Measurements from ENCODE around the gene TEX52. TPM values are rescaled to one million over a fixed set of nuclear protein-coding genes. Genes with fewer than 3 reads are reported as not detected.
A peak's percentile ranks its signal among the peaks of the same experiment; 100 is the strongest.

The TEX52 gene
- total and polyA plus RNA-seq, 2 of the 13 experiments (the other 11 are each of a cell fraction or from before 2014, with no cell fraction given) = 0.05 TPM; not detected in 1

GRCh38 chr12:2877047-2877952, 20.5 kb upstream of the TEX52 start, which contains the start of the genes FOXM1 and RHNO1 (continued):
- TF ChIP-seq ZNF362 (CRISPR knock-in tag; IDR thresholded peaks at IDR 0.05; ENCODE audit: borderline replicate concordance) (peak; percentile 16; the same call in 1 of the 2 replicates), GMEB2 (CRISPR knock-in tag; IDR thresholded peaks at IDR 0.05; ENCODE audit: low read depth) (peak; percentile 46; the same call in 1 of the 2 replicates), ZNF598 (CRISPR knock-in tag; IDR thresholded peaks at IDR 0.05; ENCODE audit: borderline replicate concordance) (no peak; the same call in 1 of the 2 replicates), USF2 (IDR thresholded peaks at IDR 0.05; ENCODE audit: low read depth, low read length) (peak; percentile 95), USF2 (CRISPR knock-in tag; IDR thresholded peaks at IDR 0.05; ENCODE audit: borderline replicate concordance) (peak; percentile 82; the same call in 1 of the 2 replicates), SMARCE1 (IDR thresholded peaks at IDR 0.05; ENCODE audit: borderline replicate concordance) (no peak)
- TF ChIP-seq, protein P1, sequence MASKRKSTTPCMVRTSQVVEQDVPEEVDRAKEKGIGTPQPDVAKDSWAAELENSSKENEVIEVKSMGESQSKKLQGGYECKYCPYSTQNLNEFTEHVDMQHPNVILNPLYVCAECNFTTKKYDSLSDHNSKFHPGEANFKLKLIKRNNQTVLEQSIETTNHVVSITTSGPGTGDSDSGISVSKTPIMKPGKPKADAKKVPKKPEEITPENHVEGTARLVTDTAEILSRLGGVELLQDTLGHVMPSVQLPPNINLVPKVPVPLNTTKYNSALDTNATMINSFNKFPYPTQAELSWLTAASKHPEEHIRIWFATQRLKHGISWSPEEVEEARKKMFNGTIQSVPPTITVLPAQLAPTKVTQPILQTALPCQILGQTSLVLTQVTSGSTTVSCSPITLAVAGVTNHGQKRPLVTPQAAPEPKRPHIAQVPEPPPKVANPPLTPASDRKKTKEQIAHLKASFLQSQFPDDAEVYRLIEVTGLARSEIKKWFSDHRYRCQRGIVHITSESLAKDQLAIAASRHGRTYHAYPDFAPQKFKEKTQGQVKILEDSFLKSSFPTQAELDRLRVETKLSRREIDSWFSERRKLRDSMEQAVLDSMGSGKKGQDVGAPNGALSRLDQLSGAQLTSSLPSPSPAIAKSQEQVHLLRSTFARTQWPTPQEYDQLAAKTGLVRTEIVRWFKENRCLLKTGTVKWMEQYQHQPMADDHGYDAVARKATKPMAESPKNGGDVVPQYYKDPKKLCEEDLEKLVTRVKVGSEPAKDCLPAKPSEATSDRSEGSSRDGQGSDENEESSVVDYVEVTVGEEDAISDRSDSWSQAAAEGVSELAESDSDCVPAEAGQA (IDR thresholded peaks at IDR 0.05; ENCODE audit: low read depth) = peak; percentile 64; the same call in 1 of the 2 replicates
- TF ChIP-seq, protein P1 (CRISPR knock-in tag; IDR thresholded peaks at IDR 0.05; ENCODE audit: borderline replicate concordance) = no peak
- TF ChIP-seq, protein P2, sequence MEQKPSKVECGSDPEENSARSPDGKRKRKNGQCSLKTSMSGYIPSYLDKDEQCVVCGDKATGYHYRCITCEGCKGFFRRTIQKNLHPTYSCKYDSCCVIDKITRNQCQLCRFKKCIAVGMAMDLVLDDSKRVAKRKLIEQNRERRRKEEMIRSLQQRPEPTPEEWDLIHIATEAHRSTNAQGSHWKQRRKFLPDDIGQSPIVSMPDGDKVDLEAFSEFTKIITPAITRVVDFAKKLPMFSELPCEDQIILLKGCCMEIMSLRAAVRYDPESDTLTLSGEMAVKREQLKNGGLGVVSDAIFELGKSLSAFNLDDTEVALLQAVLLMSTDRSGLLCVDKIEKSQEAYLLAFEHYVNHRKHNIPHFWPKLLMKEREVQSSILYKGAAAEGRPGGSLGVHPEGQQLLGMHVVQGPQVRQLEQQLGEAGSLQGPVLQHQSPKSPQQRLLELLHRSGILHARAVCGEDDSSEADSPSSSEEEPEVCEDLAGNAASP (CRISPR knock-in tag; IDR thresholded peaks at IDR 0.05; ENCODE audit: borderline replicate concordance) = 0 out of 2 replicates have a peak, but pooled peaks have one; percentile 6
- TF ChIP-seq, protein P3, sequence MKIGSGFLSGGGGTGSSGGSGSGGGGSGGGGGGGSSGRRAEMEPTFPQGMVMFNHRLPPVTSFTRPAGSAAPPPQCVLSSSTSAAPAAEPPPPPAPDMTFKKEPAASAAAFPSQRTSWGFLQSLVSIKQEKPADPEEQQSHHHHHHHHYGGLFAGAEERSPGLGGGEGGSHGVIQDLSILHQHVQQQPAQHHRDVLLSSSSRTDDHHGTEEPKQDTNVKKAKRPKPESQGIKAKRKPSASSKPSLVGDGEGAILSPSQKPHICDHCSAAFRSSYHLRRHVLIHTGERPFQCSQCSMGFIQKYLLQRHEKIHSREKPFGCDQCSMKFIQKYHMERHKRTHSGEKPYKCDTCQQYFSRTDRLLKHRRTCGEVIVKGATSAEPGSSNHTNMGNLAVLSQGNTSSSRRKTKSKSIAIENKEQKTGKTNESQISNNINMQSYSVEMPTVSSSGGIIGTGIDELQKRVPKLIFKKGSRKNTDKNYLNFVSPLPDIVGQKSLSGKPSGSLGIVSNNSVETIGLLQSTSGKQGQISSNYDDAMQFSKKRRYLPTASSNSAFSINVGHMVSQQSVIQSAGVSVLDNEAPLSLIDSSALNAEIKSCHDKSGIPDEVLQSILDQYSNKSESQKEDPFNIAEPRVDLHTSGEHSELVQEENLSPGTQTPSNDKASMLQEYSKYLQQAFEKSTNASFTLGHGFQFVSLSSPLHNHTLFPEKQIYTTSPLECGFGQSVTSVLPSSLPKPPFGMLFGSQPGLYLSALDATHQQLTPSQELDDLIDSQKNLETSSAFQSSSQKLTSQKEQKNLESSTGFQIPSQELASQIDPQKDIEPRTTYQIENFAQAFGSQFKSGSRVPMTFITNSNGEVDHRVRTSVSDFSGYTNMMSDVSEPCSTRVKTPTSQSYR (CRISPR knock-in tag; IDR thresholded peaks at IDR 0.05; ENCODE audit: borderline replicate concordance) = no peak; the same call in 1 of the 2 replicates

Measured in HepG2 (cell line).